Measurements from ENCODE around the gene C1orf167.

Gene C1orf167

DNA sequence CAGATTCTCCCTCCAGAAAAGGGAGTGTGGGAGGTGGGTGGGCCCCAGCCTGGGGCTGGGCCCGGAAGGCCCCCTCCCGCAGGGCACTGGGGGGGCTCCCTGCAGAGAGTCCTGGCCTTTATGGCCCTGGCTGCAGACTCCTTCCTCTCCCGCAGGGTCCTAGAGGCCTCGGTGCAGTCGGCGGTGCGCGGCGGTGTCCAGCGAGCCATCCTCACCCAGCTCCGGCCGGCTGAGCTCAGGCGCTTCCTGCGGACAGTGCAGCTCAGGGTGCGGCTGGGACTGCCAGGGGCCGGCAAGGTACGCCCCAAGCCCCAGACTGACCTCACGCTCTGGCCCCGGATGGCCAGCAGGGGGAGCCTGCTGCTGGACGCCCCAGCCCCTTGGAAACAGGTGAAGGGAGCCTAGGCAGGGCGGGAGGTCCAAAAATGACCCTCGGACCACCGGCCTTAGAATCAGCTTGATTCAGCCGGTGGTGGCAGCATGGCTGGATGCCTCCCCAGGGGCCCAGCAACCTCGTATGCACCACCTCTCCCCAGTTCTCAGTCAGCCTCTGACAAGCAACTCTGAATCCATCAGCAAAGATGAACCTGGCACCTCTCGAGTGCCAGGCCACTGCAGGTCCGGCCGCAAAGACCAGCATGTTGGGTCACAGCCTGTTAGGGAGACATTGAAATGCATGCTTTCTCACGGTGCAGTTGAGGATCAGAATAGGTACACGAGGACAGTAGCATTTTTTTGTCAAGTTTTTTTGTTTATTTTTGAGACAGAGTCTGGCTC is 23.2 kb downstream of the C1orf167 start:
- DNase-seq (ENCODE audit: low spot score): no peak

DNA sequence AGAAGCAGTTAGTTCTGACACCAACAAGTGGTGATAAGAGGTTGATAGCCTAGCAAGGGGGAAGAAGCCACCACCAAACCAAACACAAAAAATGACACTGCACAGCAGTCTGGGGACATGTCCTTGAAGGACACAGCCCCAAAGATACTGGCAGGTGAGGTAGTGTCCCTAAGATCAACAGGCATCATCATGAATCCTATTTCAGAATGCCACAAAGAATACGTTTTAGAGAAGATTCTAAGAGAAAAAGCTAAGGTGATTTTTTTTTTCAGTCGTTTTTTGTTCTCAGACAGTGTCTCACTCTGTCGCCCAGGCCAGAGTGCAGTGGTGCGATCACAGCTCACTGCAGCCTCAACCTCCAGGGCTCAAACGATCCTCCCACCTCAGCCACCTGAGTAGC is 24.2 kb downstream of the C1orf167 start:
- DNase-seq (ENCODE audit: low spot score): no peak

DNA sequence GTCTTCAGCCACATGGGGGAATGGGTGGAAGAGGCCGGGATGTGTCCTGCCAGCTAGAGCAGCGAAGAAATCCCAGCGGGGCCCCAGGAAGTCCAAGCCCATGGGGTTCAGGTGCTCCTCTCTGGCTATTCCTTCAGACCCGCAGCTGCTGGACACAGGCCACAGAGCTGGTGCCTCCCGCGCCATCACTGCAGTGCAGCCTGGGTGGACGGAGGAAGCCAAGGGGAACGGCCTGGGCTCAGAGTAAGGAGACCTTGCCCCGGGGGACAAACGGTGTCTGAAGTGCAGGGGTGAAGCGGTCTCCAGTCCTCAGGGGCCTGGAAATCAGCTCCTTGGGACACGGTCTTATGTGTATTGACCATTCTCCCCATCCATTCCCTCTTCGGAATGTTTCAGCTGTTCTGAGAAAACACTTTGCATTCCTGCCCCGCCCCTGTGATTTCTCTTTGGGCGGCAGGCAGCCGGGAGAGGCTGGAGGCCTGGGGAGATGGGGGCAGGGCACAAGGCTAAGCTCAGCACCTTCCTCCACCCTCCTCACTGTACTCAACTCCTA is 25.3 kb downstream of the C1orf167 start:
- no peak for DNase-seq (ENCODE audit: low spot score)

DNA sequence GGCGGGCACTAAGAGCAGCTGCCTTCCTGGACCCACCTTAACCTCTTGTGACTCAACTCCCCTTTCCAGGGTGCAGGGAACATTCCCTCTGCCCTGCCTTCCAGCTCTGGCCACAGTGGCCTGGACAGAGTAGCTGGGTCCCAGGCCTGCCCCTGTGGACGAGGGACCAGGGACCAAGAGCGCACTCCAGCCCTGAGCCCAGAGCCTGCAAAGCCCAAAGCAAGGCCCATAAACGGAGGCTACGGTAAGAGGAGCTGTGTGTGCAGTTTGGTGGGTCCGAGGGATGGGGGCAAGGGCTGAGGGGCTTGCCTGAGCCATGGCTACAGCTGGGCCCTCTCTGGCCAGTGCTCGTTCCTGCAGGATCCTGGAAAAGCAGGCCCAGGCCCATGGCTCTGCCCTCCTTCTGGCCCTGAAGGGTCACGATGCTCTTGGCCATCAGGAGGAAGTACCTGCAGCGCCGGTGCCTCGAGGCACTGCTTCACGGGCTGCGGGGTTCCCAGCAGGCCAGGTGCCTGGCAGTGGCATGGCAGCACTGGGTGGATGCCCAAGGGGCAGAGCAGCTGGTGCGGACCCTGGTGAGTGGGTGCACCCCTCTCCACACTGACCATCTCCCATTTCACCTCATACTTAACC is 25.9 kb downstream of the C1orf167 start:
- no peak for DNase-seq (ENCODE audit: low spot score)

DNA sequence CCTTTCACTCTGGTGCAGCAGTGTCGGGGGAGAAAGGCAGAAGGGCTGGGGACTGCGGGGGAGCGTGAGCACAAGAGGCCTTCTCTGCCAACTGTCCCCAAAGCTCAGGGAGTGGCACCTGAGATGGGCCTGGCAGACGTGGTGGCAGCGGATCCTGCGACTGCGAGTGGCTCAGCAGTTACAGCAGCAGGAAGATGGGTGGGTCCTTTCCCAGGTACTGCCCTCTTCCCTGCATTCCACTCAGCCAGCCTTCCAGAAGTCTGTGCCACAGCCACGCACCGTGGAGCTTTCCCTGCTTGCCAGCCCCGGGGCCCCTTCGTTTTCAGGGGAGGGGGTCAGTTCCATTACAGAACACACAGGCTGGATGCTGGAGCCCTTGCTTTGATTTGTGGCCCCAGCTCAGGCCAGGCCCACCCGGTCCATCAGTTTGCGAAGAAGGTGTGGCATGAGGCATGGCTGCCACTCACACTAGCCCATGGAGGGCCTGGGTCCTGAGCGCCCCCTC is 26.6 kb downstream of the C1orf167 start:
- no peak for DNase-seq (ENCODE audit: low spot score)

DNA sequence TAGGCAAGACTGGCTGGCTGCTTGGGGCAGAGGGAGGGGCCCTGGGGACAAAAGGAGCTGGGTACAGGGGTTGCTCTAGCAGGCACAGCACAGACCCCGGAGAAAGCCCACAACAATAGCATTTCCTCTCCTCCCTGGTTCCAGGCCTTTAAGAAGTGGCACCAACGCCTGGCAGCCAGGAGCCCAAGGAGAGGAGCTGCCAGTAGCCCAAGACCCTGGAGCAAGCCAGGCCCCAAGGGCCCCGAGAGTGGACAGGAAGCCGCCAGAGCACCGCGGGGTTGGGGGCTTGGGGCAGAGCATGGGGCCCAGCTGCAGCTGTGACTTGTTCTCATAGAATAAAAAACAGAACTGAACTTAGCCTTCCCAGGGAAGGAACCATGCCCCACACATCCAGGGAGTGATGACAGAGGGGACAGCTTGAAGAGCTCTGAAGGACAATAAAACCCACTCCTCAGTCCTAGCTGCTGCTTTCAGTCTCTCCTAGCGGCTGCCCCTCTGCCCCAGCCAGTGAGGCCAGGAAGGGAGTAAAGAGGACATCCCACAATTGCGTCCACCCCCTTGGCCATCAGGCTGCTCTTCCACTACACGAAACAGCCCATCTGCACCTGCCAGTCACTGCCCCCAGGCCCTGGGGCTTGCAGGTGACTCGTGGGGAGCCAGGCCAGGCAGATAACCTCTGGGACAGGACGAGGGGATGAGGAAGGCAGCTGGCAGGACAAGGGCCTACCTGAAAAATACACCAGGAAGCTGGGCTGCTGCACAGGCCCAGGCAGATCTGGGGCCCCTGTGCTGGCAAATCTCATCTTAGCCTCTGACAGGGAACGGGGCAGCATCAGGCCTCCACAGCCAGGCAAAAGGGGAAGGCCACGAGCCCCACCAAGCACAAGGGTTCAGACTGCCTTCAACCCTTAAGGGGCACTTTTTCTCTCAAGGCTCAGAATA is 27.4 kb downstream of the C1orf167 start:
- DNase-seq (ENCODE audit: low spot score): no peak

DNA sequence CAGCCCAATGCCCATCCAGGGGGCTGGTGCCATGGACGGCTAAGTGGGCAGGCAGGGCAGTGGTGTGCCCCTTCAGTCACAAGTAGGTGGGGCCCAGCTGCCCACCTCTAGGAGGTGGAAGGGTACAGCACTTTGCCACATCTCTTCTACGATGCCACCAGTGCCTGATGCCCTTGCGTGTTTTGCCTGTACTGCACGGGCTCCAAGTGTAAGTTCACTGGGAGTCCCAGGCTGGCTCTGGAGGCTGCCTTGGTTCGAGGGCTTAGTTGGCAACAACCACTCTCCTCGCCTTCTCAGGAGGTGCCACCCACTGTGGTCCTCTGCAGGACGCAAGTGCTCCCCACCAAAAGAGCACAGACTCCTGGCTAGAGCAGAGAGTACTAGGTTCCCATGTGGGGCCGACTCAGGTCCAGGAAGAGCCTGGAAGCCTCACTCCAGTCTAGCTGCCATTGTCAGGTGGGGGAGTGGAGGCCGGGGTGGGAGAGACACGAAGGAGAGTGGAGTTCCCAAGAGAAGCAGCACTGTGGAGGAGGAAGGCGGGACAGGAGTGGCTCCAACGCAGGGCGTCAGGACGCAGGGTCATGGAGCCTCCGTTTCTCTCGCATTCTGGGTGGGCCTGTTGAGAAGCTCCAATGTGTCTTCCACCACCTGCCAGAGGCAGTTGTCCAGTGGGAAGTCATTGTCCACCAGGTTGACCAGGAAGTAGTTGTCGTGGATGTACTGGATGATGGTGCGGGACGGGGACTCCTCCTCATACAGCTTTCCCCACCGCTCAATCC is 28.3 kb downstream of the C1orf167 start:
- DNase-seq (ENCODE audit: low spot score): no peak

DNA sequence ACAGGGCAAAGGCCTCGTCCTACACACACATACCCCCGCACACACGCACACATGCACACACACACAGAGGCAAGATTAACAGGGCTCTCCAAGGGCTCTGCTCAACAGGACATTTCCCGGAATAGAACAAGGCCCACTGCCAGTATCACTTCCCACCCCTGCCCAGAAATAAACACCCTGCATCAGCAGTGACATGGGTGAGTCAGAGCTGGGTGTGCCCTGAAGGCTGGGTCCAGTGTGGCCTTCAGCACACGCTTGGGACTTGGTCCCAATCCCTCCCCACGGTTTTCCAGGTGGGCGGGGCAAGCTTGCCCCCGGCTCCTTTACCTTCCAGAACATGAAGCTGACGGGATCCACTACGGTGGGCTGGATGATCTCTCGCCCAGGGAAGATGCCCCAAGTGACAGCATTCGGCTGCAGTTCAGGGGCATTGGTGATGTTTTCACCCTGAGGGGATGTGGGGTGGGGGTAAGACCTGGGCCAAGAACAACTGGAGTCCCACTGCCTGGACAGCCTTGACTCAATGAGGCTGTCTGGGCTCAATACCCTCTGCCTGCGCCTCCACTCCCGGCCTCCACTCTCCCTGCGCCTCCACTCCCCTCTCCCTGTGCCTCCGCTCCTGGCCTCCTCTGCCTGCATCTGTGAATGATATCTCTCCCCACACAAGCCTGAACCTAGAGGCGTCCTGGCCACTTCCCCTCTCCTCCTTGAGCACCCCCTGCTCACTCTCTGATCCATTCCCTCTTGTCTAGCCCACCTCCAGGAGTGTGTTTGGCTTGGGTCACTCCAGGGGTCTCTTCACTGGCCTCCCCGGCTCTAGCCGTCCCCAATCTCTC is 29.1 kb downstream of the C1orf167 start:
- no peak for DNase-seq (ENCODE audit: low spot score)

DNA sequence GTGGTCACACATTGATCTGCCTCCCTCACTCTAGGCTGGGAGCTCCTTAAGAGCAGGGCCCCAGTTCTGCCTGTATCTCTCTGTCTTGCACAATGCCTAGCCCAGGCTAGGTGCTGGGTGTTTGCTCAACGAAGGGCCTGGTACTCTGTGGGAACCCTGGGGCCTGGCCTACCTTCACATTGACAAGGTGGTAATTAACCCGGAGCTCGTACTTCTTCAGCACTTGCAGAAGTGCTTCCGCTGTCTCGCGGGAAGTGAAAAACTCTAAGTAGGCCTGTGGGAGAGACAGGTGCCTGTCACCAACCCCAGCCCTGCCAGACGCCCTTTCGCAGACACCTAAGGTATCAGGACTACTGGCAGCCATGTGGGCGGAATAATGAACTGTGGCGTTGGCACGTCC is 30.1 kb downstream of the C1orf167 start:
- no peak for DNase-seq (ENCODE audit: low spot score)

DNA sequence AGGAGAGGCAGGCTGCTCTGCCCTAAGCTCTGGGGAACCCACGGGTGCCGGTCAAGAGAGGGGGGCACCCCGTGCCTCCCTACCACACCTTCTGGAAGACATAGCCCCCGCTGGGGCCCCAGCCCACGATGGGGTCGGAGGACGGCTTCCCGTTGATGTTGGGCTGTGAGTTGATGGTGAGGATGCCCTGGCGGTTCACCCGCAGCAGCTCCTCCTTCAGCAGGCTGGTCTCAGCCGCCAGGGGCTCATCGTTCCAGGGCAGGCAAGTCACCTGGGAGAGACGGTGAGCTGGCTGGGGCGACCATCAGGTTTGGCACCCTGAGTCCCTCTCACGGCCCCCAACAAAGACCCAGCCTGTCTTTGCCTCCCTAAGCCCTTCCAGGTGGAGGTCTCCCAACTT is 31.8 kb downstream of the C1orf167 start:
- DNase-seq (ENCODE audit: low spot score): no peak

DNA sequence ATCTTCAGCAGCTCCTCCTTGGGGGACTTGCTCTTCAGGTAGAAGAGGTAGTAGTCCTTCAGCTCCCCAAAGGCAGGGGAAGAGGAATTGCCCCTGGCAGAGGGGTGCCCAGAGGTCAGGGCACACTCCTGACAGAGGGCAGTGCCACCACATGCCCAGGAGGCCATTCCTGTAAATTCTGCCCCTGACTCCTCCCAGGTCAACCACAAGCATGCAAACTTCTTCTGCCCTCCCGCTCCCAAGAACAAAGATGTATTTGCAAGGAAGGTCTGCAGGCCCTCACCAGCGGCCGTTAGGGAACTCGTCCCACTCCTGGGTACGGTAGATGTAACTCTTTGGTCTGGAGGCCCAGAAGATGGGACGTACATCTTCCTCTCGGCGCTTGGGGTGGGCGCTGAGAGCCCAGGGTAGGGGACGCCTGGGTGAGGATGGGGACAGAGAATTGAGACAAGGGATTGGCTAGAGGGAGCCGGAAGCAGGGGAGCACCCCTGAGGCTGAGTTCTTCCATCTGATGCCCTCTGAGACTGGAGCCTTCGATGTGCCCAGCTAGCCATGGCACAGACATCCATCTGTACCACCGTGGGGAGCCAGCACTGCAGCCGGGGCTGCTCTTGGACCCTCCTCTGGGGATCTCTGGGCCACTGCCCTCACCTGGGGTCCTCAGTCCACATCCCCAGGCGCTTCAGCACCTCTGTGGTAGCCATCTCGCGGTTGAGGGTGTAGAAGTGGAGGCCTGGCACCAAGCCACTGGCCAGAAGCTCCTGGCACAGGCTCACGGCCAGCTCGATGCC is 32.6 kb downstream of the C1orf167 start:
- DNase-seq (ENCODE audit: low spot score): no peak

DNA sequence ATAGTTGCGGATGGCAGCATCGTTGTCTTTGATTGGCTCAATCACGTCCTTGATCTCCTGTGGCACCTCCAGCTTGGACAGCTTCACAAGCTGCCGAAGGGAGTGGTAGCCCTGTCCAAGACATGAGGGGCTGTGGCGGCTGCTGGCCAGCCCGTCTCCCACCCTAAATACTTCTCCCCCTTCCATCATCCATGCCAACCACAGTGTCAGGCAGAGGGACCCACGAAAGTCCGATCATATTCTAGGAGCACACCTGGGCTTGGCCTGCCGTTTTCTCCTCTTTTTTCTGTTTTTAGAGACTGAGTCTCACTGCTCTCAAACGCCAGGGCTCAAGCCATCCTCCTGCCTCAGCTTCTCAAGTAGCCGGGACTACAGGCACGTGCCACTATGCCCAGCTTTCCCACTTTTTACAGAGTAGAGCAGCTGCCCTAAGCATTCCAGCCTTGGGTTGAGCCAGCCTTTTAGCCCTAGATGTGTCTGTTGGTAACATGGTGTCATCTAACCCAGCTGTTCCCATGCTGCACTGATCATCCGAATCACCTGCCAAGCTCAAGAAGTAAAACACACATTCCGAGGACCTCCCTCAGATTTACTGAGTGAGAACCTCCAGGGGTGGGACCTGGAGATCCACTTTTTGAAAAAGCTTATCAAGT is 33.4 kb downstream of the C1orf167 start:
- no peak for DNase-seq (ENCODE audit: low spot score)

DNA sequence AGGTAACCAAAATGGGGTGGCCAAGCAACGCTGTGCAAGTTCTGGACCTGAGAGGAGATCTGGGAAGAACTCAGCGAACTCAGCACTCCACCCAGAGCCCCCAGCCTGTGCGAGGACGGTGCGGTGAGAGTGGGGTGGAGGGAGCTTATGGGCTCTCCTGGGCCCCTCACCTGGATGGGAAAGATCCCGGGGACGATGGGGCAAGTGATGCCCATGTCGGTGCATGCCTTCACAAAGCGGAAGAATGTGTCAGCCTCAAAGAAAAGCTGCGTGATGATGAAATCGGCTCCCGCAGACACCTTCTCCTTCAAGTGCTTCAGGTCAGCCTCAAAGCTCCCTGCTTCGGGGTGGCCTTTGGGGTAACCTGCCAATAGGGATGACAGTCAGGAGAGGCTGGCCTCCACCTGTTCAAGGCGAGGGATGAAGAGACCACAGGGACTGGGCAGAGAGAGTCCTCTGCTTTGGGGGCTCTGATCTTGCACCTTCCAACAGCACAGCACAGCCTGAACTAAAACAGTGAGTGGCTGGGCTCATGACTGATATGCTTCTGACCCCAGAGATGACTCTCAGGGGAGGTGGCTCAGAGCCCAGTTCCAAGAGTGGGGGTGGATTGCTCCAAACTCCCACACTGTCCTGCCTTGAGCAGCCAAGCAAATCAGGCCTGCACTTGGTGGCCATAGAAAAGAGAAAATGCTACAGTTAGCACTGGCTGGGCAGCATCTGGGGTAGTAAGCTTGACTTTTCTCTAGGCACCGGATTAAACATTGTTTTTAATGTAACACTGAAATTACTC is 34.2 kb downstream of the C1orf167 start:
- no peak for DNase-seq (ENCODE audit: low spot score)

DNA sequence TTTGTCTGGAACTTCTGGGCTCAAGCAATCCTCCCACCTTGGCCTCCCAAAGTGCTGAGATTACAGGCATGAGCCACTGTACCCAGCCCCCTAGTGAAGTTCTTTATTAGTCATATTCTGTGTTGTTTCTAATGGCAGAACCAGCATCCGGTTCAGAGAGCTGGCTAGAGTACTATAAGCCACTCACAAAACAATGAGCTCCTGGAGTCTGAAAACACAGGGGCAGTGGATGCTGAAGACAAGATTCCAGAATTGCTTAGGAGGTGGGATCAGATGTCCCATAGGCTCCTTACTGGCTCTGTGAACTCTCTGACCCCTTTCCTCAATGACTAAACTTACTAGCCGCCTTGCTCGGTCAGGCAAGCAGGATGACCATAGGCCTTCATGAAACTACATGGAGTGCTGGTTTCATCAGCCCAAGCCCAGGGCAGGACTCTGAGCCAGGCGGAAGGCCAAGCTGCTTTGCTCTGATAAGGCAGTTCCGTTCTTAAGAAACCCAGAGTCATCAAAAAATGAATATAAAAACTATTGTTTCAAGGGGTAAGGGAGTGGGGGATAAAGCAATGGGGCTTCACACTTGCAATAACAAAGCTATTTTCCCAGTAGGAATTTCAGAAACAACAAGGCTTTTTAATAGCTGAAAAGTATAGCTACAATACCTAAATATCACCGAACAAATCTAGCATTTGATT is 35.7 kb downstream of the C1orf167 start:
- no peak for DNase-seq (ENCODE audit: low spot score)

DNA sequence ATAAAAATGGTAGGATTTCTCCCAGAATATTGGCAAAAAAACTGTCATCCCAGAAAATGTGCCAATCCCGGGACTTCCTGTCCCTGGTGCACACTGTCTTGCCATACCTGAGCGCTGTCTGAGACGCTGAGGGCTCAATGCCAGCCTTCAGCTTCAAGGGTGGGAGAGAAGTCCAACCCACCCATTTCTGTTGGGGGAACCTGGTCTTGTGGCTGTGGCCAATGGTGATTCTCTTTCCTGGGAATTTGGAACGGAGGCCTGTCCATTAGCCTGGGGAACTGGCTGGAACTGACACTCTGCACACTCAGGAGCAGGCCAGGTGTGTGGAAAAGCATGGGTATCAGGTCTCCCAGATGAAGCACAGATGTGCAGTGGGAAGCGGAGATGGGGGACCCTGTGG is 37.1 kb downstream of the C1orf167 start:
- no peak for DNase-seq (ENCODE audit: low spot score)

DNA sequence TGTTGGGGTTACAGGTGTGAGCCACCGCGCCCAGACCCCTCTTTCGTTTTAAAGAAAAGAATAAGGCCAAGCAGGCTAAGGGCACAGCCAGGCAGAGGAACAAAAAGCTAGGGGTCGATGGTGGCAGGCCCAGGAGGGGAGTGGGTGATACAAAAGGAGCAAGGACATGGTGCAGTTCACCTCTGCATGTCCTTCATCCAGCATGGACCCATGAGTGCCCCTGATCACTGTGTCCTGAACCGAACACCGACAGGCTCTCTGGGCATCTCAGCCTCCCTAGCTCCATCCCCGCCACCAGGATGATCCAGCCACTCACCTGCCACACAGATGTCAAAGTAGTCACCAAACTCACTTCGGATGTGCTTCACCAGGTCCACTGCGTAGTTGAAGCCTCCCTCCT is 37.9 kb downstream of the C1orf167 start:
- DNase-seq (ENCODE audit: low spot score): no peak

DNA sequence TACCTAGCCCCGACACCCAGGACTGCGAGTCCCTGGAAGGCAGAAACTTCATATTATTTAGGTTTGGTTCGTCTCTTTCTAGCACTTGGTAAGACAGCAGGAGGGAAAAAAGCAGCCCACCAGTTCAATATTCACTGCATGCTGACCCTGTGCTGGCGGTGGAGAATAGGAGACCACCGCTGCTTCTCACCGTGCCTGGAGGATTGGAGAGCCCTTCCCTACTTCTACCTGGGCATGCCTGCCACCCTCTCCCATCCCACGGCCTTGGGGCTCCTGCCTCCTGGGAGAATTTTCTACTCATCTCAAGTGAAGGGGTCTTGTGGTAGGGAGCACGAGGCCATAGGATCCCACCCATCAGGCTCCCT is 38.4 kb downstream of the C1orf167 start:
- no peak for DNase-seq (ENCODE audit: low spot score)
